ENCODE data around the gene AMPH. TPM values are rescaled to one million over a fixed set of nuclear protein-coding genes. Genes with fewer than 3 reads are reported as not detected.
A peak's percentile ranks its signal among the peaks of the same experiment; 100 is the strongest.

AMPH gene
- total and polyA plus RNA-seq, 9 of the 15 experiments (the other 6 are each of a cell fraction or from before 2014, with no cell fraction given) = 0.03 to 0.35 TPM; not detected in 7

GRCh38 chr7:38660427-38661099 is 29.4 kb upstream of the AMPH start (continued):
- peak; percentile 74 to 81 (median 81) for TF ChIP-seq CTCF (IDR thresholded peaks at IDR 0.05 in 2 of 3, conservative IDR thresholded peaks at IDR 0.05 in 1 of 3; ENCODE audit: insufficient read depth in 2 of 3, low read depth in 1 of 3, low read length in 3 of 3)
- no peak for TF ChIP-seq PATZ1 (CRISPR knock-in tag; IDR thresholded peaks at IDR 0.05; ENCODE audit: borderline replicate concordance)
- TF ChIP-seq ATF3 (IDR thresholded peaks at IDR 0.05) = no peak
- no peak for TF ChIP-seq ATF3 (CRISPR knock-in tag; conservative IDR thresholded peaks at IDR 0.05)
- no peak for TF ChIP-seq STAT5A (IDR thresholded peaks at IDR 0.05; ENCODE audit: borderline replicate concordance, low read length)
- TF ChIP-seq DACH1 (IDR thresholded peaks at IDR 0.05; ENCODE audit: partially characterized antibody) = no peak
- no peak for TF ChIP-seq ZNF511 (CRISPR knock-in tag; IDR thresholded peaks at IDR 0.05)
- no peak for TF ChIP-seq ZNF766 (CRISPR knock-in tag; conservative IDR thresholded peaks at IDR 0.05)
- no peak for TF ChIP-seq KLF10 (CRISPR knock-in tag; IDR thresholded peaks at IDR 0.05)
- TF ChIP-seq ZBTB11 (CRISPR knock-in tag; IDR thresholded peaks at IDR 0.05) = no peak
- TF ChIP-seq CBX2 (IDR thresholded peaks at IDR 0.05; ENCODE audit: insufficient read depth, low read length, poor library complexity, severe bottlenecking) = no peak
- no peak for TF ChIP-seq MAZ (CRISPR knock-in tag; conservative IDR thresholded peaks at IDR 0.05 in 1 of 2, IDR thresholded peaks at IDR 0.05 in 1 of 2)
- TF ChIP-seq CHD1 (IDR thresholded peaks at IDR 0.05; ENCODE audit: low read length) = no peak
- TF ChIP-seq ZNF512 (tag; IDR thresholded peaks at IDR 0.05) = peak; percentile 57
- TF ChIP-seq TCF7L2 (IDR thresholded peaks at IDR 0.05; ENCODE audit: low read depth, low read length) = no peak
- no peak for TF ChIP-seq NFATC3 (IDR thresholded peaks at IDR 0.05)

Measured in K562 (cell line).